DMS53 treated with DMSO at 0.1 percent for 48 hours (cell line): Measurements from ENCODE around the gene COL23A1.

Experiments used
- DNase-seq: peaks from one replicate; lab custom pipeline; 2025; ENCODE audit not compliant: unreplicated experiment; lab: John Stamatoyannopoulos, UW

COL23A1 gene

DNA sequence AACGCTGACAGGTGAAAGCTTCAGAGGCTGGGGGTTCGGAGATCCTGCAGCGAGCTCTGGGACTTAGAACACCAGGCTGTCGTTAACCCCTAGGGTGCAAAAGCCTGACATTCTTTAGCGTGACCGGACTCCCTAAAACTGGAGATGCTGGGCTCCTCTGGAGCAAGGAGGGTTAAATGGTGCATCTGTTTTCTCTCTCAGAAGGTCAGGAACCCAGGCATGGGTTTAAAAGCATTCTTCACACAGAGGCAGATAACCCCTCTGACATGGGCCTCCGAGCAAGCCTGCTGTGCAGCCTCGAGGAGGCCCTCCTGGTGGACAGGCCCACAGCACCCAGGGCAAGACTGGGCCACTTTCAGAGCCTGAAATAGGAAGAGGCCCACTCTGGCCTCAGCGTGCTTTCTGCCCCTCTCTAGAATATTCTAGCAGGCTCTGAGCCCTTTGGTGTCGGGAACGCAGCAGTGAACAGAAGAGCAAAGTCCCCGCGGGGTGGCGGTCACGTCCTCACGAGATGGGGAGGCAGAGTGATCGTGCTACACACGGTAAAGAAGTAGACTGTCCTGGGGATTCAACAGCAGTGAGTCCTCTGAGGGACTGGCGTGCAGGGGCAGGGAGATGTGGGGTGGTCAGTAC lies 124.8 kb downstream of the COL23A1 start:
- no peak for DNase-seq

DNA sequence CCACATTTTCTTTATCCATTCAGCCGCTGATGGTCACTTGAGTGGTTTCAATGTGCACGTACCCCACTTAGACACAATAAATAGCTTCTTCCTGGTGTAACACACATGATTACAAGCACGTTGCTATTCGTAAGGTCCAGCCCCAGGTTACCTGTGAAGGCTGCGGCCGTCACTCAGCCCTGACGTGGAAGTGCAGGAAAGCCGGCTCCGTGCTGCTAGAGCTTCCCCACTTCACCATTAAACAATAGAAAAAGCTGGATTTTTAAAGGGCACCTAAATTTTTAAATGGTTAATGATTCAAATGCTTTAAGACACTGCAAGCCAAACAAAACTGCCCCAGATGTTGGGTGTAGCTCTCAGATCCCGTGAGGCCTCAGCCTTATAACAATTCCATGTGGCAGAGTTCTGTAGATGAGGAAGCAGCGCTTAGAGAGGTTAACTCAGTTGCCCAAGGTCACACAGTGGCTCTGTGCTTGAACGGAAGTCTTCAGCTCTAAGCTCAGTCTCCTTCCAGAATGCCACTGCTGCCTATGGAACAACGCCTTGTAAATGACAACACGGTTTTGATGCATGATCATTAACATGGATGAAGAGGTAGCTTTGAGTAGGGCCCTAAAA lies 125.7 kb downstream of the COL23A1 start:
- DNase-seq = no peak

DNA sequence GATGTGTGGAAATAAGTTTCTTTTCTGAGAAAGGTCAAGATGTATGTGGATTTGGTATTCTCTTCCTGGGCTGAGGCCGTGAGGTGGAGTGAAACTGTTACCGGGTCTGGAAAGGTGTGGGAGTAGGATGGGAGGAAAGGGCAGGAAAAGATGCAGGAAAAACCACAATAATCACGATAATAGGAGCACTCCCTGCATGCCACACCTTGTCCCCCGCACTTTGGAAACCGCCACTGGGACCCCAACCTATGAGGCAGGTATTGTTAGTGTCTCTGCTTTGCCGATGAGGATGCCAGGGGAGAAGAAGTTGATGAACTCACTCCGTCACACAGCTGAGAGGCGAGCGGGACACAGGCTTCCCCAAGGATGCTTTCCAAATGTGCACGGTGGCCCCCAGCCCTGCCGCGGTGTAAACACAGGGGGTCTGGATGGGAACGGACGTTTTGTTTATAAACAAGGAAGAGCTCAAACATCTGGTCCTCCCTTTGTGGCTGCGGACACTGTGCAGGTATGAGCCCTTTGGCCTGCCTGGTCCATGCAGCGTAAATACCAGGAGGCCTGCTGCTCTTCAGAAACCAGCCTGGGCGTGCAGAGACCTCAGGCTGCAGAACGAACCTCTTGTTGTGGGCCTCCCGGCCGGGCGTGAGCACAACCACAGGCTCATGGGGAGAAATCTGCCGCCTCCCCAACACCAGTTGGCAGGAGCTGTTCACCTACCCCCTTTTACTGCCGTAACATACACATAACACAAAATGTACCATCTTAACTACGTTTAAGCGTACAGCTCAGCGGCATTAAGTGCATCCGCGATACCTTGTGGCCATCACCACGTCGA lies 126.7 kb downstream of the COL23A1 start:
- DNase-seq = no peak

DNA sequence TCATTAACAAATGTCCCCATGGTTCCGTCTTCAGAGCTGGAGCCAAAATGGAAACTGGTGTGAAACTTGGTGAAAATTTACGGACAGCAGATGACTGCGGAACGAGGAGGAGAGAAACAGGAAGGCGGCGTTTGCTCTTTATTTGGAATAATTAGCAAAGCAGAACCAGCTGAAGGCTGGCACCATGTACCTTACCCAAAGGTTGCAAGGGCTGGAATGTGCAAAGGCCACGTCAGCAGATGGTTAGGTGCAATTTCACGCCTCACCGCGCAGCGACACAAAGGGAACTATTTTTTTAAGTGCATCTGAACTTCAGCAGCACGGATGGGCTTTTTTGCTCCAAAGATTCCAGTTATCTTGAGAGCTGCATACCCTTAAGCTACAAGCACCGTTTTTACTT lies 127.4 kb downstream of the COL23A1 start:
- no peak for DNase-seq

DNA sequence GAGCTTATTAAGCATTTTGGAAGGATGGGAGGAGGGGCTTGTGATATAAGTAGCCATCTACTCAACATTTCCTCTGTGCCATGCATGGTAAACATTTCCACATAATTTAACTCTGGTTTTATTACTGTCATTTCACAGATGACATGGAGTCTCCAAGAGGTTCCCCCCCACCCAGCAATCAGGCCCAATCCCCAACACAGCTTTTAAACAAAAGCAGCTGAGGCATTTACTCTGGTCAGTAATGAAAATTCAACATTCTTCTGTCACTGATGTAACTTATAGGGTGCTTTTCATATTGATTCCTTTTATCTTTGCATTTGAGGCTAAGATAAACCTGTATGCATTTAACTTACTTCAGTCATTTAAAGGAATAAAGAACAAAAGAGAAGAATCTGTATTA lies 128.1 kb downstream of the COL23A1 start:
- no peak for DNase-seq

DNA sequence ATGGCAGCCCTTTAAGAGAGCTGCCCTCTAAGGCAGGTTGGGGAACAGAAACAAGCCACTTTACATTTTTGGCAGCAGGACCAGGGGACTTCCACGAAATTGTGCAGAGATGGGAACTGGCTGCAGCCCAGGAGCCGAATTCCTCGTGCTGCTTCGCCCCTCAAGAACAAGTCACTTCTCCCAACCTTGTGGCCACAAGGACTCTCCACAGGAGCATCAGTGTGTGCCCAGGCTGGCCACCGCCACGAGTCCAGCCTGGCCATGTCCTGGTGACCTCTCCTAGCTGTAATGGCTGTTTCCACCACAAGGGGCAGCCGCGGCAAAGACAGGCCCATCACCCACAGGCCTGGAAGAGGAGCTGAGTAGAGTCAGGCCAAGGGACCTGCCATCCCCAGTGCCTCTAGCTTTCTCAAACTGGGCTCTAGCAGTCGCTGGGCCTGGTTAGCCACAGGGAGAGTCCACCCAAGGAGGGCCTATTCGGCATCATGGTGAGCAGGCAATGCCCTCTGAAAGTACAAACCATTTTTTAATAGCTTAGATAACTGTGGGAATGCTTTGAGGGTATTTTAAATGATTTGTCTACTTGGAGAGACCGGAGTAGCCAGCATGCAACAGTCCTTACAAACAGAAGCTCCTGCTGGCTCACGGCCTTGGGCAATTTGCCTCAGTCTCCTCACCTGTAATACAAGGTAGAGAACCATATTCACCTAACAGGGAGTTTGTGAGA lies 129.0 kb downstream of the COL23A1 start:
- DNase-seq = peak; percentile 0

DNA sequence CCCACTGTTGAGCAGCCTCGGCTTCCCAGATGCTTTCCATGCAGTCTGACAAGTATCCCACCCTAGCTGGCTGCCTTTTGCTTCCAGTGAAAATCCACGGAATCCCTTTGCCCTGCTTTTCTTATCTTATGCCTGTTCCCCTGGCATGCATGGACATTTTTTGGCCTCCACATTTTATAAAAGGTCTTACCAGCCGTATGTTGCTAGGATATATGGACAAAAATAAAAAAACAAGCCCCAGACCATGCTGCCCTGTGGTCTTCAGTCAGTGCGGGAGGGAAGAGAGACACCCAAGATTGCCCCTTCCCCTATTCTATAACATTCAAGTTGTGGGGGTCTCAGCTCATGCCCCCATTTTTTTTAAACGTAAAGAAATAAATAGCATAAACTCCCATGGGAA lies 129.6 kb downstream of the COL23A1 start:
- DNase-seq = no peak

DNA sequence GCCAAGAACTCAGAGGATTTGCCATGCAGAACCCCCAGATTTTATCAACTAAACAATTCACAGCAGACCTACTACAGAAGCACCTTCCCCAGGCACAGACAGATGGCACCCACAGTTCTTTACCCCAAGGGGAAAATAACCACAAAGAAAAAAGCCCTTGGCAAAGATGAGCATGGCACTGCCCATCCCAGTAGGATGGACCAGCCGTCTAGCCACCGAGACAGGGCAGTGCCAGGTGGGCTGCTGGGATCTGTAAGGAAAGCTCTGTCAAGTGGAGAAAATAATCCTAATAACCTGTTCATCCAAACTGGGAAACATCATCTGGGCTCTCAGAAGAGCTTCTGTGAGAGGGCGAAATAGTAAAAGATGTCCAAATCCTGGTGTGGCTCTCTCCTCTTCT lies 130.0 kb downstream of the COL23A1 start:
- DNase-seq = no peak

DNA sequence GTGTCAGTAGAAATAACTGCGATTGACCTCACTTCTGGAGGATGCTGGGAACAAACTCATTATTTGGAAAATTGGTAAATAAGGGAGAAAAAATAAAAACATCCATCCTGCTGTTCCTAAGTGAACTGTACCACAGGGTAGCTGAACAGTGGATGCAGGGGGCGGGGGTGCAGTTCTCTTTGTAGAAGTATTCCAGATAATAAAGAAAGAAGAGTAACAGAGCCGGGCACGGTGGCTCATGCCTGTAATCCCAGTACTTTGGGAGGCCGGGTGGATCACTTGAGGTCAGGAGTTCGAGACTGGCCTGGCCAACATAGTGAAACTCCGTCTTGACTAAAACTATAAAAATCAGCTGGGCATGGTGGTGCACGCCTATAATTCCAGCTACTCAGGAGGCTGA lies 132.1 kb downstream of the COL23A1 start:
- DNase-seq = no peak

DNA sequence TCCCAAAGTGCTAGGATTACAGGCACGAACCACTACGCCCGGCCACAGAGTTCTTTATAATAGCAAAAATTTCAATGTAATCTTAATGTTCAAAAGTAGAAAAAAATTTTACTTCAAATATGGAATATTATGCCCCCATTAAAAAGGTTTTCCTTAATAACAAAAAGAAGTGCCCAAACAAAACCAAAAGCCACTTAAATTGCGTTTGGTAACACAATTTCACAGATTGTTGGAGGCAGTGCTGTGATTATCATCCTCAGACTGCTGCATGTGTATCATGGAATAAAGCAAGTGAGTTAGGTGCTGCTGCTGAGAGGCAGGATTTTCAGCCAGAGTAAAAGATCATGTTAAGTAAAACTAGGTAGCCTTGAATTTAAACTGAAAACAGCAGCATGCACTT lies 132.7 kb downstream of the COL23A1 start:
- no peak for DNase-seq

DNA sequence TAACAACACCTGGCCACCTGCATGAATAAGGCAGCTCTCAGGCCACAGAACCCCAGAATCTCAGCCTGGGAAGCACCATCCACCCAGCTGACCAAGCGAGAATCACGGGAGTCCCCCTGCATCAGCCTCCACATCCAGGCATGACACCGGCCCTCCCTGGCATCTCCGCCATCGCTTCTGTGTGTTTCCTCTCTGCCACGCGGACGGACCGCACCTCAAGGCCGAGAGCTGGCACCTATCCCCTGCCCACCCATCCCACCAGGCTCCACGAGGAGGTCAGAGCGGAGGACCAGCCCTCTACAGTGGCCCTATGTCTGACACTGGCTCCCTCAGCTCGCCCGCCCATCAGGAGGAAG lies 134.7 kb downstream of the COL23A1 start:
- no peak for DNase-seq

DNA sequence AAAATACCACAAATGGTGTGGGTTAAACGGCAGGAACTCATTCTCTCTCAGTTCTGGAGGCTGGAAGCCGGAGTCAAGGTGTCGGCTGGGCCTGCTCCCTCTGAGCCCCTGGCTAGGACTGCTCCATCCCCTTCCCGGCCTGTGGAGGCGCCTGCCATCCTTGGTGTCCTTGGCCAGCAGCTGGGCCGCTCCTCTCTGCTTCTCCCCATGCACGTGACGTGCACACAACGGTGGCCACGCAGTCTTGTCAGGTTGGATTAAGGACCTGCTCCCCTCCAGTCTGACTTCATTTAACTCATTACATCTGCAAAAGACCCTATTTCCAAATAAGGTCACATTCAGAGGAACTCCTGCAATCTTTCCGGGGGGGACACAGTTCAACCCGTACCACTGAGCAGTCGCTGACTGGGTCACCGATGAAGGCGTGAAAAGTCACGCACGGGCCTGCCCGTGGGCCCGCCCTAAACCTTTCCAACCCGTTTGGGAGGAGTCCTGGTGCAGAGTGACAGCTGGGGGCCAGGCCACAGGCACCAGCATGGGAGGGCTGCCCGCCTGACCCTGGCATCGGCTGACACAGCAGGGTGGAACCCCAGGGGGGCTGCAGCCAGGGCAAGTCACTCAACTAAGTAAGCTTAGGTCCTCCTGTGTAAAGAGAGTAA lies 135.2 kb downstream of the COL23A1 start:
- no peak for DNase-seq

DNA sequence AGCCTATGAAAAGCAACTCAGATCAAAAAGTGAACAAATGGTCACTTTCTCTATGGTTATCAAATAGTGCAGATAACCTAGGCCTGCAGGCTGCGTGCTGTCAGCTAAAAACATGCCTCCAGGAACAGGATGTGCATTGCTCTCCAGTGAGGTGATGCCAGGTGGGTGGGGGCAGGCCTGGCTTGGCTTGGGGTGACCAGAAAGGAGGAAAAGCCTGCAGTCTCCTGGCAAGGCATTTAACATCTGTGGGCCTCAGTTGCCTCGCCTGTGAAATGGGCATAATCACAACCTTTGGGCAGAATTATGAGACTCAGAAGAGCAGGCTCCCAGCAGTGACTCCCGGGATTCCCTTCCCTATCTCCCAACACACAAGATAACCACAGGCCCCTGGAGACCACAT lies 135.9 kb downstream of the COL23A1 start:
- DNase-seq = no peak

DNA sequence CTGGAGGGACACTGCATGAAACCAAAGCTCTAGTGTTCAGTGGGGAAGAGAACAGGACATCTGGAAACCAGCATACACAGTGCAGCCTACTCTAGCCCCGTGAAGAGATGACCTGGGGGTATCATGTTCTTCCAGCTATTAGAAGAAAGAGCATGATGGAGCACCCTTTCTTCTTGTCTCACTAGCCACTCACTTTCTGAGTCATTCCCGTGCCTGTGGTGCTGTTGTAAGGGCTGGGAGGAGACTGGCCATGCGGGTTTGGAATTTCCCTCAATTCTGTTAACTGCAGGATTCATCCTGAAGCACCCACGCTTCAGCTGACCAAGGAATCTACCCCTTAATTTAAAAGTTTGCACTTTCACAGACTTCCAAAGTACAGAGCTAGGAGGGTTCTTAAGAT lies 137.0 kb downstream of the COL23A1 start:
- no peak for DNase-seq

DNA sequence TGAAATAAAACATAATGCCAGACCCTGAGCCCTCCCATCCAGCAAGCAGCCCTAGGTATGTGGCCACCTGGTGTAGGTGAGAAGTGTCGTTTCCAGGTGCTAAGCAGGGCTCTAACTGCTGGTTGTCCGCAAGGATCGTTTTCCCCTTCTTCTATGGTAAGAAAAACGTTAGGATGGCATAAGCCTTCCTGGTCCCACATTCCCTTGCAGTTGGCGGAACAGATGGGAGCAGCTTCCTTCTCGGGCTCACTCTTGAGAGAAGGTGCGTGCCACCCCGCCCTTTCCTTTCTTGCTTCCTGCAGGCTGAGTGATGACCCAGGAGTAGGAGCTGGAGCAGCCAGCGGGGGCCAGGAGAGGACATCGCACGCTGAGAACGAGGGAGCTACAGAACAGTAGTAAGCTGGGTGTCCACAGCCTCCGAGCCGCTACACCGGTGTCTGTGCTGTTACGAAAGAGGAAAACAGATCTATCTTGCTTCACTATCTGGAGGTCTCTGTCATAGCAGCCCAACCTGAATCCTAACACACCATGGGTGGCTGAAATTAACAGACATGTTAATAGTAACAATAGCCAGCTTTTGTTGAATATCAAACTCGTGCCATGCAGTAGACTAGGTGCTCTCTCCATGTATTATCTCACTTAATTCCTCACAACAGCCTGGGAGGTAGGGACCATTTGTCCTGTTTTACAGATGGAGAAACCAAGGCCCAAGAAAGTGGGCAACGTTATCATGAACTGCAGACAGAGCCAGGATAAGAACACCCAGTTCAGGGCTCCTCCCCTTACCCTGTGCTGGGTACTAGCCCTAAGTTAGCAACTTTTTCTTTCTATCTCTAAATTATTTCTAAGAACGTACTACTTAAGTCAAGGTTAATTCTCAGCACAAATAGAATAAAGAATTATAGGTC lies 139.8 kb downstream of the COL23A1 start:
- DNase-seq = no peak

DNA sequence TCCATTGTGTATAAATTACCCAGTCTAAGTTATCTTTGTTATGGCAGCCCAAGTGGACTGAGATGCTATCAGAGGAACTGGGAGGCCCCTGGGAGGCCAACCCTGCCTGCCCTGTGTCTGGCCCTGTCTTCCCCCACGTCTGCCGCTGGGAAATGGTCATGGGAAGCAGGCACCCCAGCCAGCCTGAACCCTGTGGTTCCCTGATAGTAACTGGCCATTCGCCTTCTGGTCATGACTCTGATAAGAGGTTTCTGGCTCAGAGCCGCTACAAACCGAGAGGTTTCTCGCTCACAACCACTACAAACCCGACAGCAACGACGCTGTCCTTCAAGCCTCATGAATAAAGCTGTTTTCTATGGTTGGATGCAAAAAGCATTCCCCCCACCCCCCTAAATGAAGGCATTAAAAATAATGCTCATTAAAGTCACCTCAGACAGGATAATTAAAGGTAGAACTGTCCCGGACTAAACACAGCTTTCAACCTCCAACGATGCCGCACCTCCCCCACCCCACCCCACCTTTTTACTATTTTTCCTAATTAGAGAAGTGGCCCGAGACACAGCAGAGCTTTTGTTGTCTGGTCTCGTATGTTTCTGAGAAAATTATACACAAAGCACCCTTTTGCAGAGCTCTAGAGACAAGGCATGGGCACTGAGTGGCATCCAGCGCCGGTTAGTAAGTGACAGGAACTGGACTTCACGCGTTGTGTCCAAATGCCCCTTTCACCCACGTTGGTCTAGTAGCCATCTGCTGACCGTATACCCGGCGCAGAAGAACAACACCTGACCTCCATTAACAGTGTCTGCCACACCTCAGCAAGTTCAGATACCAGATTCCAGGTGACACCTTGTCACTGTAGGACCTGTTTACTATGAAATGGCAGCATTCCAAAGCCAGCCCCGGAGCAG lies 140.8 kb downstream of the COL23A1 start:
- no peak for DNase-seq

DNA sequence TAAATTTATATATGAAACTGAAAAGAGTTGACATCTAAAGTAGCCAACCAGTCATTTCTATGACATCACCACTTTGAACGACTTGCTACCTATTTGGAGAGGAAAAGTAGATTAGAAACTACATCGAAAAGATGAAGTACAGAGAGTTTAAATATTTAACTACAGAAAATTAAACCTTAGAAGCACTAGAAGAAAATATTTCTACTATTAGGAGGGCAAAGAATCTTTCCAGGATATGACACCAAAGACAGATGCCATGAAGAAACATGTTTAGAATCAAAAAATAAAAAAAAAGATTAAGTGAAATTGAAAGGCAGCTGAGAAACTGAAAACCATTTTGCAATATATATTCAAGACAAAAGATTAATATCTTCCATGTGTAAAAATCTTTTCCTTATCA lies 144.7 kb downstream of the COL23A1 start:
- DNase-seq = no peak

DNA sequence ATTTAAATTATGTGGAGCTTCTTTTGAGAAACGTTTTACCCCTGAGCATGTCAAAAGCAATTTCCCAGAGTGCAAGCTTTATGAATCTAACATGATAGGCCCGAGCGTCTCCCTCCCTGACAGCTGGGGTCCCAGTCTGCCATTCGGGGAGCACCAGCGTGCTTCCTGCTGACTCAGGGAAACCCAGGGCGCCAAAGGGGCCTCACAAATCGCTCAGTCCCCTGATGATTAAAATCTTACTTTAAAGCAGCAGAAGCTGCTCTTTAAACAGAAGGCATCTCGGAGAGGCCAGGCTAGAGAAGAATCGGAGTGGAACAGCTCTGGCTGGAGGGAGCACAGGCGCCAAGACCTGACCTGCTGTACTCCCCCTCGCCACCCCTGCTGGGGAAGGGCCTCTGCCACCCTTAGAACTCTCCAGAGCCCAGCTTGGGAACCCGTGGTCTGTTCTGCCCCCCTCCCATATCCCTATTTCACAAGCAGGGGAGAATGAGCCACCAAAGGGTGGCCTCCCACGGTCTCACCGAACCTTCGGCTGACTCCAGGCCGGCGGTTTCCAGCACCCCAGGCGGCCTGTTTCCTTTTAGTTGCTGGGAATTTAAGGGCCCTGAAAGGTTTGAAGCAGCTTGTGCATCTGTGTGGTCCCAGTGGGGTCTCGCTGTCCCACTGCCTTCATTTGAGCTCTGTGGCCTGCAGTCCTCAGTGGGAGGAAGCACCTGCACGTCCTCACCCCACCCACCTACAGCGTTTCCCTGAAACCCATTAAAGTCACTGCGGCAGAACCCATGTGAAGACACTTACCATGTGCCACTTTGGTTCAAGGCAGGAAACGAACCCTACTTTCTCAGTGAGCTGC lies 147.6 kb downstream of the COL23A1 start:
- no peak for DNase-seq
